ENCODE measurements around the gene MYBPC1.
A peak's percentile ranks its signal among the peaks of the same experiment; 100 is the strongest.

The MYBPC1 gene

GRCh38 chr12:101598483-101598882, 3.7 kb downstream of the MYBPC1 start:
- no peak for DNase-seq

- no peak for DNase-seq
These were observed 4.5 kb downstream of the MYBPC1 start for GRCh38 chr12:101599311-101599710.

GRCh38 chr12:101599771-101600484, 5.2 kb downstream of the MYBPC1 start:
- DNase-seq: no peak

GRCh38 chr12:101604132-101604531, 9.4 kb downstream of the MYBPC1 start:
- DNase-seq: no peak

- no peak for DNase-seq
These were observed 13.1 kb downstream of the MYBPC1 start for GRCh38 chr12:101607894-101608293.

- no peak for DNase-seq
These were observed 13.7 kb downstream of the MYBPC1 start for GRCh38 chr12:101608301-101609133.

- DNase-seq: no peak
These were observed 14.4 kb downstream of the MYBPC1 start for GRCh38 chr12:101609198-101609597.

GRCh38 chr12:101612160-101612916, 17.6 kb downstream of the MYBPC1 start:
- no peak for DNase-seq

- DNase-seq: no peak
These were observed 21.3 kb downstream of the MYBPC1 start for GRCh38 chr12:101616027-101616494.

GRCh38 chr12:101619026-101619786, 24.4 kb downstream of the MYBPC1 start:
- no peak for DNase-seq

GRCh38 chr12:101619858-101620761, 25.3 kb downstream of the MYBPC1 start:
- no peak for DNase-seq

- DNase-seq: no peak
These were observed 26.0 kb downstream of the MYBPC1 start for GRCh38 chr12:101620762-101621133.

GRCh38 chr12:101628676-101629075, 33.9 kb downstream of the MYBPC1 start:
- no peak for DNase-seq

GRCh38 chr12:101634724-101635123, 40.0 kb downstream of the MYBPC1 start:
- DNase-seq: no peak

- no peak for DNase-seq
These were observed 43.2 kb downstream of the MYBPC1 start for GRCh38 chr12:101637936-101638335.

- DNase-seq: peak in 5 of 58 donors; percentile 2 to 17 (median 7)
These were observed 47.6 kb downstream of the MYBPC1 start for GRCh38 chr12:101642115-101643067.

GRCh38 chr12:101647711-101648110, 52.9 kb downstream of the MYBPC1 start:
- DNase-seq: no peak

GRCh38 chr12:101648195-101648594, 53.4 kb downstream of the MYBPC1 start:
- DNase-seq: no peak

Measured in anterior cingulate cortex (tissue), 58 donors.